Activated T-helper 1 cell treated with Interleukin-2 at 50 U/mL for 16 hours (primary cell): ENCODE results near the gene CYP1B1.
"Not testable (repeated sequence)": the region's sequence is repeated elsewhere in the genome, so short reads cannot be mapped to it uniquely, and the experiment has no call there.

Experiments
- DNase-seq: peaks from one replicate; pipeline ENCODE4 v3.0.0-alpha.2; 2020; ENCODE audit warnings: low read depth

The CYP1B1 gene

DNA sequence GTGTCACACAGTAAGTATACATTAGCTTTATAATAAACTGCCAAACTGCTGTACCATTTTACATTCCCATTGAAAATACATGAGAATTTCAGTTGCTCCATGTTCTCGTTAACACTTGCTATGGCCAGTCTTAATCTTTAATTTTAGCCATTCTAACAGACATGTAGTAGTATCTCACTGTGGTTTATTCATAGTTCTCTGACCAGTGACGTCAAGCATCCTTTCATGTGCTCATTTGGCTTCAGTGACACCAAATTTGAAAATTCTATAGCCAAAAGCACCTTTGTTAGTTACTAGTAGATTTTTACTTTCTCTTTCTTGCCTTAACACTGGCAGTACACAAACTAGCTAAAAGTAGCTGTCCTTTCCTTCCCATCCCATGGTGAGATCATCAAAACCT lies 43.0 kb downstream of the CYP1B1 start:
- no peak for DNase-seq

DNA sequence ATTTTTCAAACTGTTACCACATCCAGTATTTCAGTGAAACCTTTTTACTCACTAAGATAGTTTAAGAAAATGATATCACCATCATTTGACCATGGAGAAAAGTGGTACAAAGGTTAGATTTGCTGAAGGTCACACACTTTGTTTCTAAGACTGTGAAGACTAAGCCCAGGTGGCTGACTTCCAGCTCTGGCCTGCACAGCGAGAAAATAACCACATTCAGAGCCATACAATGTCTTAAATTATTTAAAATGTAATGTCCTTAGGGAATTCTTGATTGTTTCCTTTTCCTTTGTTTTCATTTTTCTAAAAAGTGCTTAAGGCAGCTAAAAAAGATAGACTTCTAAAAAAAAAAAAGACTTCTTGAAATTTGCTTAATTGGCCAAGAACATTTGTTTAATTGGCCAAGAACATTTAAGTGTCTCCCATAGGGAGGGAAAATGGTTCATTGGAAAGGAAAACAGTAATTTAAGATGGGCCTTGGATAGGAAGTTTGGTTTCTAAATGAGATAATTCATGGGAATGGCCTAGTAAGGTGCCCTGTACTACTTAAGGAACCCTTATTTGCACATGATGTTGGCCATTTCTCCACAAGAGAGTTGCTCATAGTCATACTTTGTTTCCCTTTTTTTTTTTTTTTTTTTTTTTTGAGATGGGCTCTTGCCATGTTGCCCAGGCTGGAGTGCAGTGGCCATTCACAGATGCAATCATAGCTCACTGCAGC lies 45.2 kb downstream of the CYP1B1 start:
- no peak for DNase-seq

DNA sequence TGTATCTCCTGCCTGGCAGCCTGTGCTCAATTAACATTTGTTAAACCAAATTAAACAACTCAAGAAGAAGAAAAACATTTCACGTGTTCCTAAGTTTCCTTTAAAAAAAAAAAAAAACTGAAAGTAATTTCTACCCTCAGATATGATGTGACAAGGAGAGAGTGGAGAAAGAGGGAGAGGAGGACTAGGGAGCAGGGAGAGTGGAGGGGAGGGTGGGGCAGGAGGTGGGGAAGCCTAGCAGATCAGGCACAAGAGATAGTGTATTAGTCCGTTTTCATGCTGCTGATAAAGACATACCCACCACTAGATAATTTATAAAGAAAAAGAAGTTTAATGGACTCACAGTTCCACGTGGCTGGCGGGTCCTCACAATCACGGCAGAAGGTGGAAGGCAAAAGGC lies 46.4 kb downstream of the CYP1B1 start:
- DNase-seq, result no peak

DNA sequence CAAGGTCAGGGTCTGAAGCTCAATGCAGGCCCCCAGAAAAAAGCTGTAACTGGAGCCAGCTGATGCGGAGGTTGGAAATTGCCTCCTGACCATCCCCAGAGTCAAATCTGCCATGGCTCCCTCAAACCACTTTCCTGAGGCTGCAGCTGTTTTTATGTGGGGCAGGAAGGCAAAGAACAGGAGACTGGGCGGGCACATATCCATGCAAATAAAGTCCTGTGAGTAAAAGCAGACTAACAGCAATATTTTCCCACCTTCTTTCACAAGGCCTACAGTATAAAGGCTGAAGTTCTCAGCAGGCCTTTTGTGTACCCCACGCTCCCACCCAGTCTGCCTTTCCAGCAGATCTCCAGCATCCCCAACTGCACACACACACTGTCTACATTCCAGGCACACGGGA lies 47.1 kb downstream of the CYP1B1 start:
- DNase-seq, result no peak

DNA sequence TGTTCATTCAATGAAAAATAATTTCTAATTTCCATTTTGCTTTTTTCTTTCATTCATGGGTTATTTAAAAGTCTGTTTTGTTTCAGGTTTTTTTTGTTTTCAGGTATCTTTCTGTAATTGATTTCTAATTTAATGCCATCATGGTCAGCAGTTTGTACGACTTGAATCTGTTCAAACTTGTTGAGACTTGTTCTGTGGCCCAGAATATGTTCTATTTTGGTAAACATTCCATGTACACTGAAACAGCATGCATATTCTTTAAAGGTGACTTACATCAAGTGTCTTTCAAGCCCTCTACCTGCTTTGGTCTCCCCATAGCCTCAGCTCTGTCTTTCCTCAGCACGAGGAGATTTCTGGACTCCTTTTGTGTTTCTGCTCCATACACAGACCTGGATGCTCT lies 49.1 kb downstream of the CYP1B1 start:
- DNase-seq, result no peak

DNA sequence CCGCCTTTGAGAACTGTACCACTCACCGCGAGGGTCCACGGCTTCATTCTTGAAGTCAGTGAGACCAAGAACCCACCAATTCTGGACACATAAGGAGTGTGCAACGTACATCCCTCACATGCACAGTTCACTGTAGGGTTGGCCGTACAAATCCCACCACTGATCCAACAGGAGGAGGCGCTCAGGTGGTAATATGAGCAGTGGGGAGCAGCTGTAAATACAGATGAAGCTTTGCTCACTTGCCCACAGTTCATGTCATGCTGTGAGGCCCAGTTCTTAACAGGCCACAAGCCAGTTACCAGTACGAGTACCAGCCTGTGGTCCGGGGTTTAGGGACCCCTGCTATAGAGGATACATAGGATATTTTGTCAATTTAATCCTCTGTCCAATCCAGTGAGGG lies 54.4 kb downstream of the CYP1B1 start:
- DNase-seq, result no peak

DNA sequence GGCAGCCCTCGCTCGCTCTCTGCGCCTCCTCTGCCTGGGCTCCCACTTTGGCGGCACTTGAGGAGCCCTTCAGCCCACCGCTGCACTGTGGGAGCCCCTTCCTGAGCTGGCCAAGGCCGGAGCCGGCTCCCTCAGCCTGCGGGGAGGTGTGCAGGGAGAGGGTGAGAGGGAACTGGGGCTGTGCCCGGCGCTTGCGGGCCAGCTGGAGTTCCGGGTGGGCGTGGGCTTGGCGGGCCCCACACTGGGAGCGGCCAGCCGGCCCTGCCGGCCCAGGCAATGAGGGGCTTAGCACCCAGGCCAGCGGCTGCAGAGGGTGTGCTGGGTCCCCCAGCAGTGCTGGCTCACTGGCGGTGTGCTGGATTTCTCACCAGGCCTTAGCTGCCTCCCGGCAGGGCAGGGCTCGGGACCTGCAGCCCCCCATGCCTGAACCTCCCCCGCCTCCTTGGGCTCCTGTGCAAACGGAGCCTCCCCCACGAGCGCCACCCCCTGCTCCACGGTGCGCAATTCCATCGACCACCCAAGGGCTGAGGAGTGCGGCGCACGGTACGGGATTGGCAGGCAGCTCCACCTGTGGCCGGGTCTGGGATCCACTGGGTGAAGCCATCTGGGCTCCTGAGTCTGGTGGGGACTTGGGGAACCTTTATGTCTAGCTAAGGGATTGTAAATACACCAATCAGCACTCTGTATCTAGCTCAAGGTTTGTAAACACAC lies 55.4 kb downstream of the CYP1B1 start:
- DNase-seq, result not testable (repeated sequence)

DNA sequence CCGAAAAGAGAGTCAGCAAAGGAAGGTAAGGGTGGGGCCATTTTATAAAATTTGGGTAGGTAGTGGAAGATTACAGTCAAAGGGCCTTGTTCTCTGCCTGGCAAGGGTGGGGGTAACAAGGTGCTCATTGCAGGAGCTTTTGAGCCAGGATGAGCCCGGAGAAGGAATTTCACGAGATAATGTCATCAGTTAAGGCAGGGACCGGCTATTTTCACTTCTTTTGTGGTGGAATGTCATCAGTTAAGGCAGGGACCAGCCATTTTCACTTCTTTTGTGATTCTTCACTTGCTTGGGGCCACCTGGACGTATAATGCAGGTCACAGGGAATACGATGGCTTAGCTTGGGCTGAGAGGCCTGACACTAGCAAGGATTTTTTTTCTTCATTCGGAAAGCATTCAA lies 58.1 kb downstream of the CYP1B1 start:
- no peak for DNase-seq
